Progenitor cell of endocrine pancreas (in vitro differentiated cells): Measurements from ENCODE around the gene FIZ1. TPM values are rescaled to one million over a fixed set of nuclear protein-coding genes. Genes with fewer than 3 reads are reported as not detected.
A peak's percentile ranks its signal among the peaks of the same experiment; 100 is the strongest.

Experiments
- DNase-seq: peaks from one replicate; pipeline ENCODE4 v3.0.0; 2021; ENCODE audit warnings: low spot score; ENCODE audit not compliant: unreplicated experiment
- H3K27ac Mint-ChIP-seq: 2 replicates; pipeline ENCODE4 v1.8.0; 2021; ENCODE audit warnings: mild to moderate bottlenecking, moderate library complexity, mixed read lengths
- H3K27me3 Mint-ChIP-seq: 2 replicates; pipeline ENCODE4 v1.8.0; 2021; ENCODE audit warnings: mixed read lengths
- H3K36me3 Mint-ChIP-seq: 2 replicates; pipeline ENCODE4 v1.8.0; 2022; ENCODE audit warnings: mixed read lengths; ENCODE audit not compliant: insufficient read depth
- H3K4me1 Mint-ChIP-seq: 2 replicates; pipeline ENCODE4 v1.8.0; 2021; ENCODE audit warnings: low read depth, mixed read lengths
- H3K4me3 Mint-ChIP-seq: 2 replicates; pipeline ENCODE4 v1.8.0; 2021; ENCODE audit warnings: low read depth, mild to moderate bottlenecking, moderate library complexity, mixed read lengths
- H3K9me3 Mint-ChIP-seq: 2 replicates; pipeline ENCODE4 v1.8.0; 2021; ENCODE audit warnings: low read depth, mixed read lengths
- CTCF ChIP-seq: fragments of 200-600 bp; sonication (generic); IDR thresholded peaks from one replicate; pipeline ENCODE4 v1.5.0; 2021; ENCODE audit warnings: antibody characterized with exemption, mild to moderate bottlenecking; ENCODE audit not compliant: unreplicated experiment
- total RNA-seq: library from RNA; stranded (reverse); gene quantifications from 2 replicates; pipeline ENCODE4 v1.2.1, GENCODE V29; 2021

The FIZ1 gene
- total RNA-seq, 1 donor from 2014 or later: 39.0 TPM

GRCh38 chr19:55633861-55634260 is 34.5 kb upstream of the FIZ1 start:
- Mint-ChIP-seq H3K4me3 (peak overlapping the region; percentile 99), H3K4me1 (peaks cover 21% of the 10 kb centered on the region), H3K36me3 (peaks cover 2% of the 10 kb centered on the region), H3K9me3 (no peaks in the 10 kb centered on the region), H3K27ac (no peak overlapping the region), H3K27me3 (no peaks in the 10 kb centered on the region)
- TF ChIP-seq CTCF: no peak
- no peak for DNase-seq

GRCh38 chr19:55632463-55632834 is 33.1 kb upstream of the FIZ1 start:
- Mint-ChIP-seq H3K27ac (peak overlapping the region; percentile 11), H3K4me1 (peaks cover 20% of the 10 kb centered on the region), H3K4me3 (no peak overlapping the region), H3K27me3 (no peaks in the 10 kb centered on the region), H3K36me3 (no peaks in the 10 kb centered on the region), H3K9me3 (no peaks in the 10 kb centered on the region)
- TF ChIP-seq CTCF: peak; percentile 83
- peak; percentile 76 for DNase-seq

- no peak for DNase-seq
These were observed 27.0 kb upstream of the FIZ1 start for GRCh38 chr19:55626350-55626749.

GRCh38 chr19:55625004-55625326 is 25.6 kb upstream of the FIZ1 start:
- no peaks in the 10 kb centered on the region for H3K9me3 Mint-ChIP-seq
- peaks cover 2% of the 10 kb centered on the region for H3K36me3 Mint-ChIP-seq
- H3K27me3 Mint-ChIP-seq: no peaks in the 10 kb centered on the region
- no peak for TF ChIP-seq CTCF
- DNase-seq: no peak
- peak overlapping the region; percentile 99 for H3K27ac Mint-ChIP-seq
- H3K4me3 Mint-ChIP-seq: peak overlapping the region; percentile 86
- H3K4me1 Mint-ChIP-seq: peaks cover 9% of the 10 kb centered on the region

More at GRCh38 chr19:55626350-55626749, 27.0 kb upstream of the FIZ1 start:
- no peak for TF ChIP-seq CTCF
- Mint-ChIP-seq H3K4me3 (no peak overlapping the region), H3K27ac (no peak overlapping the region), H3K9me3 (no peaks in the 10 kb centered on the region), H3K4me1 (peaks cover 9% of the 10 kb centered on the region), H3K27me3 (no peaks in the 10 kb centered on the region), H3K36me3 (peaks cover 2% of the 10 kb centered on the region)

- Mint-ChIP-seq H3K4me3 (peak within 1 kb of the TSS; percentile 86), H3K36me3 (peaks cover 2% of the 10 kb centered on the region), H3K27ac (peak within 1 kb of the TSS; percentile 99), H3K4me1 (peaks cover 9% of the 10 kb centered on the region), H3K27me3 (no peaks in the 10 kb centered on the region), H3K9me3 (no peaks in the 10 kb centered on the region)
- DNase-seq: peak; percentile 93
- no peak for TF ChIP-seq CTCF
These were observed 25.0 kb upstream of the FIZ1 start, which contains the start of gene ZNF784 for GRCh38 chr19:55624109-55625003. Gene ZNF784, minus strand, starts transcription at chr19:55624566. Its CDS starts 5 bp downstream, at chr19:55624561.
